Mesenchymal stem cell (in vitro differentiated cells and primary cell): Measurements from ENCODE around the gene CCDC61.

ENCODE experiments used
- DNase-seq: peaks from one replicate; pipeline ENCODE4 v3.0.0-alpha.2; 2013
- H2AFZ ChIP-seq: one replicate; pipeline ENCODE4 v1.6.1; 2013; ENCODE audit warnings: low read depth, mild to moderate bottlenecking, control low read depth, inconsistent platforms, low read length, moderate library complexity
- H2AK5ac ChIP-seq: 2 replicates; pipeline ENCODE4 v1.6.1; 2013; ENCODE audit warnings: low read length, moderate library complexity, mild to moderate bottlenecking, inconsistent platforms; ENCODE audit not compliant: severe bottlenecking
- H2BK120ac ChIP-seq: one replicate; pipeline ENCODE4 v1.6.1; 2013; ENCODE audit warnings: low read depth, mild to moderate bottlenecking, inconsistent platforms, low read length, moderate library complexity
- H2BK12ac ChIP-seq, 2 experiments: one replicate each; pipeline ENCODE4 v1.6.1; 2013; ENCODE audit warnings: inconsistent platforms in 2 of 2, low read length in 2 of 2, mild to moderate bottlenecking in 2 of 2, moderate library complexity in 2 of 2, control low read depth in 1 of 2
- H2BK15ac ChIP-seq: one replicate; pipeline ENCODE4 v1.6.1; 2013; ENCODE audit warnings: mild to moderate bottlenecking, low read depth, inconsistent platforms; ENCODE audit not compliant: poor library complexity, severe bottlenecking
- H2BK5ac ChIP-seq: 2 replicates; pipeline ENCODE4 v1.6.1; 2013; ENCODE audit warnings: low read depth, mild to moderate bottlenecking, low read length, control low read depth, inconsistent platforms; ENCODE audit not compliant: poor library complexity, severe bottlenecking
- H3K14ac ChIP-seq, 2 experiments: one replicate each; pipeline ENCODE4 v1.6.1; 2013; ENCODE audit warnings: inconsistent platforms in 2 of 2, low read length in 2 of 2, control low read depth in 1 of 2, mild to moderate bottlenecking in 1 of 2, moderate library complexity in 1 of 2
- H3K18ac ChIP-seq, 2 experiments: one replicate each; pipeline ENCODE4 v1.6.1; 2013; ENCODE audit warnings: inconsistent platforms in 2 of 2, low read length in 2 of 2, control low read depth in 1 of 2, low read depth in 1 of 2, mild to moderate bottlenecking in 1 of 2
- H3K23ac ChIP-seq, 2 experiments: one replicate each; pipeline ENCODE4 v1.6.1; 2013; ENCODE audit warnings: inconsistent platforms in 2 of 2, low read length in 2 of 2, mild to moderate bottlenecking in 2 of 2, moderate library complexity in 2 of 2, control low read depth in 1 of 2
- H3K27ac ChIP-seq: 2 replicates; pipeline ENCODE4 v1.5.1; 2013; ENCODE audit warnings: mild to moderate bottlenecking, moderate library complexity, low read length, control low read depth, inconsistent platforms; ENCODE audit not compliant: poor library complexity, severe bottlenecking
- H3K27me3 ChIP-seq, 2 experiments: 2 replicates each; pipeline versions ENCODE4 v1.6.1 to v1.7.0; 2013; ENCODE audit warnings: low read length in 2 of 2, mild to moderate bottlenecking in 2 of 2, moderate library complexity in 2 of 2, control low read depth in 1 of 2, inconsistent platforms in 1 of 2; ENCODE audit not compliant: control insufficient read depth in 1 of 2, insufficient read depth in 1 of 2
- H3K36me3 ChIP-seq, 2 experiments: 2 replicates each; pipeline versions ENCODE4 v1.6.1 to v1.7.0; 2013; ENCODE audit warnings: low read length in 2 of 2, control low read depth in 1 of 2, inconsistent platforms in 1 of 2, low read depth in 1 of 2, mild to moderate bottlenecking in 1 of 2; ENCODE audit not compliant: insufficient read depth in 2 of 2, control insufficient read depth in 1 of 2
- H3K4ac ChIP-seq, 2 experiments: one replicate each; pipeline ENCODE4 v1.6.1; 2013; ENCODE audit warnings: inconsistent platforms in 2 of 2, low read length in 2 of 2, mild to moderate bottlenecking in 2 of 2, moderate library complexity in 2 of 2, control low read depth in 1 of 2, low read depth in 1 of 2
- H3K4me1 ChIP-seq: 2 replicates; pipeline ENCODE4 v1.6.1; 2013; ENCODE audit warnings: low read depth, low read length, control low read depth; ENCODE audit not compliant: control insufficient read depth, insufficient read depth
- H3K4me2 ChIP-seq: 2 replicates; pipeline ENCODE4 v1.6.1; 2013; ENCODE audit warnings: low read length, mild to moderate bottlenecking, inconsistent platforms; ENCODE audit not compliant: poor library complexity, severe bottlenecking
- H3K4me3 ChIP-seq, 2 experiments: 2 replicates each; pipeline versions ENCODE4 v1.5.1 to v1.7.0; 2013; ENCODE audit warnings: low read length in 2 of 2, mild to moderate bottlenecking in 2 of 2, control low read depth in 1 of 2, low read depth in 1 of 2; ENCODE audit not compliant: insufficient read depth in 1 of 2
- H3K79me1 ChIP-seq: replicated peaks from 2 replicates; pipeline ENCODE4 v1.6.1; 2013; ENCODE audit warnings: mild to moderate bottlenecking, control low read depth, low read length, inconsistent platforms; ENCODE audit not compliant: poor library complexity, severe bottlenecking
- H3K9ac ChIP-seq: 2 replicates; pipeline ENCODE4 v1.7.0; 2013; ENCODE audit warnings: mild to moderate bottlenecking, low read length, moderate library complexity
- H3K9me3 ChIP-seq: 2 replicates; pipeline ENCODE4 v1.7.0; 2013; ENCODE audit warnings: mild to moderate bottlenecking, low read length; ENCODE audit not compliant: control insufficient read depth
- H4K8ac ChIP-seq: one replicate; pipeline ENCODE4 v1.6.1; 2013; ENCODE audit warnings: inconsistent platforms, mild to moderate bottlenecking, low read length, moderate library complexity
- H4K91ac ChIP-seq: one replicate; pipeline ENCODE4 v1.6.1; 2013; ENCODE audit warnings: mild to moderate bottlenecking, low read length, inconsistent platforms
- WGBS: methylation state at CpG from one replicate; pipeline ENCODE4 v1.1.7; 2013; ENCODE audit warnings: mixed read lengths; 5-methylcytosine and 5-hydroxymethylcytosine counted together

The CCDC61 gene

DNA sequence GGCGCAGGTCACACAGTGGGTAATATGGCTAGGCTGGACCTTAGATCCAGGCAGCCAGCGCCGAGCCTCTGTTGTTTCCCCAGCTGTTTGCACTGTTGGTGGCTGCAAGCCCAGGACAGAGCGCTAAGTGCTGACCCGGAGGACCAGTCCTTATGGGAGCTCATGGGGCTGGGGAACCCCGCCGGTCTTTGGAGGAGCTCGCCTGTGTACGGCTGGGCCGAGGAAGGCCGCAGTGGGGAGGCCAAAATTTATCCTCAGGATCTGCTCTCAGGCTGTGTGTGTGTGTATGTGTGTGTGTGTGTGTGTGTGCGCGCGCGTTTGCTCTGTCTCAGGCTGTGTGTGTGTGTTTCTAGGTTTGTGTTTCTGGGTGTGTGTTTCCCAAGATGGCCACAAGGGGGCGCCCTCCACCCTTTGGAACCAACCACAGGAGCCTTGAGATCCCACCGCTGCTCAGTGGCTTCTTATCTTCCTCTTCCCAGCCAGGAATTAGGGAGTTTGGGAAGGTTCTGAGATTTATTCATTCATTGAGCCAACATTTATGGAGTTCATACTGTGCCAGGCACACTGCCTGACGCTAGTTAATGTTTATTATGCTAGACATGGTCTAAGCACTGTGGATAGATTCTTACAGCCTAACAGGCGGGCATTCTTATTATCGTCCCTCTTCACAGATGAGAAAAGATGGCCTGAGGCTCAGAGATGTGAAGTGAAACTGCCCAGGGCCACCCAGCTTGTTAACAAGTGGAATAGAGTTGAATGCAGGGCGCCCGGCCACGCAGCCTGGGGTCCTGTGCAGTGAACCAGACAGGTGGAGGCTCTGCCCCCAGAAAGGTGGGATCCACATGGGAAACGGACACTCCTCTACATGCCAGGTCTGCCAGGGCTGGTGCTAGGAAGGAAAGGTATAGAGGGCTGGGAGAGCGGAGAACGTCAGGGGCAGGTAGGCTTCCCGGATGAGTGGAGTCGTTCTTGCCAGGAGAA is 14.6 kb downstream of the CCDC61 start:
- Histone ChIP-seq H2BK12ac (no peak overlapping the region), H2AK5ac (no peak overlapping the region), H2AFZ (no peak overlapping the region), H4K8ac (no peak overlapping the region), H3K27ac (no peak overlapping the region), H2BK5ac (no peak overlapping the region), H3K4me1 (peaks cover 9% of the 10 kb centered on the region), H4K91ac (no peak overlapping the region), H3K9ac (no peak overlapping the region), H3K9me3 (no peaks in the 10 kb centered on the region), H3K18ac (no peak overlapping the region), H2BK15ac (no peak overlapping the region), H3K36me3 (peaks cover 0 to 18% of the 10 kb centered on the region in 2 experiments), H3K79me1 (peaks cover 3% of the 10 kb centered on the region), H3K23ac (no peak overlapping the region), H3K4me2 (no peak overlapping the region), H3K14ac (no peak overlapping the region), H3K4ac (no peak overlapping the region), H3K4me3 (no peak overlapping the region), H2BK120ac (no peak overlapping the region), H3K27me3 (peaks cover 0 to 9% of the 10 kb centered on the region in 2 experiments)
- peak; percentile 77 for DNase-seq
- whole genome bisulfite sequencing, result 80% methylated on average over 22 of the region's 28 CpGs

DNA sequence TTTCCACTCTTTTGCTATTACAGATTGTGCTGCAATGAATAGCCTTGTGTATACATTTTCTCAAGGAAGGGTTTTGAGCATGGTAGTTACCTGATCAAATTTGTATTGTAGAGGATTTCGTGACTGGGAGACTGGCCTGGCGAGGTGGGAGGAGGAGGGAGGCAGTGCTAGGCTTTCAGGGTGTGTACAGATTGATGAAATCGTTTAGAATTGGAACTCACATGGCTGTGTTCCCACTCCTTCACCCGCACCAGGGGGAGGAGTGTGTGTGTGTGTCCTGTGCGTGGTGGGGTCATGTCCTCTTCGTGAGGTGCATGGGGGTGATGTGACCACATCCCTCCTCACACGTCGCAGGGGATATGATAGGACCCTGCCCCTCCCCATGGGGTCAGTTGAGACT is 19.3 kb downstream of the CCDC61 start:
- H3K27ac ChIP-seq, result no peak overlapping the region
- peaks cover 4% of the 10 kb centered on the region for H3K79me1 ChIP-seq
- H2AFZ ChIP-seq, result no peak overlapping the region
- no peak overlapping the region for H3K9ac ChIP-seq
- H2BK5ac ChIP-seq, result no peak overlapping the region
- H4K8ac ChIP-seq, result no peak overlapping the region
- H3K4me1 ChIP-seq, result peaks cover 26% of the 10 kb centered on the region
- H3K36me3 ChIP-seq, result peaks cover 4 to 17% of the 10 kb centered on the region in 2 experiments
- DNase-seq, result no peak
- 57% methylated on average over 8 of the region's 8 CpGs for WGBS
- H2AK5ac ChIP-seq, result no peak overlapping the region
- H3K27me3 ChIP-seq, result peaks cover 4 to 22% of the 10 kb centered on the region in 2 experiments
- no peak overlapping the region for H3K4ac ChIP-seq
- H3K9me3 ChIP-seq, result no peaks in the 10 kb centered on the region
- no peak overlapping the region for H2BK12ac ChIP-seq
- peak overlapping the region; percentile 74 for H3K4me2 ChIP-seq
- H3K18ac ChIP-seq, result no peak overlapping the region
- H2BK15ac ChIP-seq, result peak overlapping the region; percentile 37
- peak overlapping the region; percentile 55 to 59 for H3K4me3 ChIP-seq
- no peak overlapping the region for H3K23ac ChIP-seq
- no peak overlapping the region for H3K14ac ChIP-seq
- H4K91ac ChIP-seq, result no peak overlapping the region
- H2BK120ac ChIP-seq, result no peak overlapping the region

DNA sequence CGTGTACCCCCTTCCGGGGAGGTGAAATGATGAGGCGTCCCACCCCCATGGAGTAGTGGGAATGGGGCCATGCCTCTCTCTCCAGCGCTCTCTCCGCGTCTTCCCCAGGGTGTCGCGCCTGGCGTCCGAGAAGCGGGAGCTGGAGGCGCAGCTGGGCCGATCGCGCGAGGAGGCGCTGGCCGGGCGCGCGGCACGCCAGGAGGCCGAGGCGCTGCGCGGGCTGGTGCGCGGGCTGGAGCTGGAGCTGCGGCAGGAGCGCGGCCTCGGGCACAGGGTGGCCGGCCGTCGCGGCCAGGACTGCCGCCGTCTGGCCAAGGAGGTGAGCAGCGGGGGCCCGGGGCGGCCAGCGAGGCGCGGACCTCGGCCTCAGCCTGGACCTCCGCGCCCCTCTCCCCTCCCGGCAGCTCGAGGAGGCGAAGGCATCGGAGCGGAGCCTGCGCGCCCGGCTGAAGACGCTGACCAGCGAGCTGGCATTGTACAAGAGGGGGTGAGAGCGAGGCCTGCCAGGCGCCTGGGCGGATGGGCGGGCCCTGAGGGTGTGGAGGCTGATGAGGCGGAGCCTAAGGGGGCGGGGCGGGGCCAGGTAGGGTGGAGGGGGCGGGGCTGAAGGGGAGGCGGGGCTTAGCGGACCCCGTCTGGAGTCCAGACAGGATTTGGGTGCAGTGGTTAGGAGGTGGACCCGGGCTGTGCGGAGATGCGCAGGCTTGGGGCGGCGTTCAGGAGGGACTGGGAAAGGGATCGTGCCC is 19.8 kb downstream of the CCDC61 start:
- H3K9me3 ChIP-seq, result no peaks in the 10 kb centered on the region
- WGBS, result 2% methylated on average over 51 of the region's 74 CpGs
- peak overlapping the region; percentile 37 for H2BK15ac ChIP-seq
- H2BK5ac ChIP-seq, result no peak overlapping the region
- H2AK5ac ChIP-seq, result no peak overlapping the region
- H3K27me3 ChIP-seq, result peaks cover 4 to 22% of the 10 kb centered on the region in 2 experiments
- H3K23ac ChIP-seq, result no peak overlapping the region
- no peak overlapping the region for H3K14ac ChIP-seq
- no peak overlapping the region for H3K27ac ChIP-seq
- H2BK12ac ChIP-seq, result no peak overlapping the region
- H3K79me1 ChIP-seq, result peaks cover 4% of the 10 kb centered on the region
- H3K4me3 ChIP-seq, result peak overlapping the region; percentile 55 to 59
- no peak overlapping the region for H3K9ac ChIP-seq
- no peak overlapping the region for H4K8ac ChIP-seq
- H2AFZ ChIP-seq, result no peak overlapping the region
- peak; percentile 32 for DNase-seq
- peaks cover 4 to 18% of the 10 kb centered on the region in 2 experiments for H3K36me3 ChIP-seq
- H3K4me2 ChIP-seq, result peak overlapping the region; percentile 76
- no peak overlapping the region for H2BK120ac ChIP-seq
- H3K4ac ChIP-seq, result no peak overlapping the region
- H3K4me1 ChIP-seq, result peaks cover 24% of the 10 kb centered on the region
- no peak overlapping the region for H3K18ac ChIP-seq
- no peak overlapping the region for H4K91ac ChIP-seq
